Measurements from ENCODE around the gene GIPC1.

Gene GIPC1

DNA sequence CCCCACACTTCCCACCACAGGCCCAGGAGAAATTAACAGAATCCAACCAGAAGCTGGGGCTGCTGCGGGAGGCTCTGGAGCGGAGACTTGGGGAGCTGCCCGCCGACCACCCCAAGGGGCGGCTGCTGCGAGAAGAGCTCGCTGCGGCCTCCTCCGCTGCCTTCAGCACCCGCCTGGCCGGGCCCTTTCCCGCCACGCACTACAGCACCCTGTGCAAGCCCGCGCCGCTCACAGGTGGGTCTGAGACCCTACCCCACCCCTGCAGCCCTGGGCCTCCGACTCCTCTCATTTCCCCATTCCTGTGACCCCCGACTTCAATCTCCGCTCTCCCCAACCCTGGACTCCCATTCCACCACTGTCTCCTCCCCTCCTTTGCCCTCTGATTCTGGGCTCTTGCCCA lies 45.1 kb downstream of the GIPC1 start:
- H3K9me3 ChIP-seq (ENCODE audit: insufficient read depth, low read depth, low read length): no peaks in the 10 kb centered on the region
- H3K27ac ChIP-seq (ENCODE audit: low read length): no peak overlapping the region
- peaks cover 63% of the 10 kb centered on the region for H3K36me3 ChIP-seq (ENCODE audit: insufficient read depth, low read depth, low read length)
- H3K27me3 ChIP-seq (ENCODE audit: insufficient read depth, low read length): no peaks in the 10 kb centered on the region
- H3K9ac ChIP-seq (ENCODE audit: low read depth, low read length): no peak overlapping the region
- H3K4me3 ChIP-seq (ENCODE audit: low read length): no peak overlapping the region
- no peaks in the 10 kb centered on the region for H3K4me1 ChIP-seq (ENCODE audit: insufficient read depth, low read length)

DNA sequence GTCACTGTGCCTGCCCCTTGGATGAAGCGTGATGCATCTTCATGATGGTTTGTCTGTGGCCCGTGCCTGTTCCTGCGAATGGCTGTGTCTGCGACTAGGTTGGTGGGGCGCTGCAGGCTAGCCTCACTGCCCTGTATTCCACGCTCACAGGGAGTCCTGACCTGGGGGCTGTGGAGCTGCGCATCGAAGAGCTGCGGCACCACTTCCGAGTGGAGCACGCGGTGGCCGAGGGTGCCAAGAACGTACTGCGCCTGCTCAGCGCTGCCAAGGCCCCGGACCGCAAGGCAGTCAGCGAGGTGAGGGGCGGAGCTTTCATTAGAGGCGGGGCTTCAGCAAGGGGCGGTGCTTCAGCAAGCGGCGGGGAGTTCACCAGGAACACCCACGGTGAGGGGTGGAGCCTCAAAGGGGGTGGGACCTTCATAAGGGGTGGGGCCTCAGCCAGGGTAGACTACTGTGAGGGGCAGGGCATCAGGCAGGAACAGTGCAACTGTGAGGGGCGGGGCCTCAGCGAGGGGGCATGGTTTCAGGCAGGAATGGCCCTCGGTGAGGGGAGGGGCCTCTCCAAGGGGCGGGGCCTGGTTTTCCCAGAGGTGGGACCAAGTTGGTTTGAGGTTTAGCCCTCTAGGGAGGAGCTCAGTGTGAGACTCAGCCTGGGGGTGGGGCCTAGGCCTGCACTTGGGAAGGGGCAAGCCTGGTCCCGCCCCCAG lies 45.6 kb downstream of the GIPC1 start:
- peaks cover 66% of the 10 kb centered on the region for H3K36me3 ChIP-seq (ENCODE audit: insufficient read depth, low read depth, low read length)
- H3K4me1 ChIP-seq (ENCODE audit: insufficient read depth, low read length): no peaks in the 10 kb centered on the region
- no peaks in the 10 kb centered on the region for H3K9me3 ChIP-seq (ENCODE audit: insufficient read depth, low read depth, low read length)
- no peak overlapping the region for H3K27ac ChIP-seq (ENCODE audit: low read length)
- no peaks in the 10 kb centered on the region for H3K27me3 ChIP-seq (ENCODE audit: insufficient read depth, low read length)
- no peak overlapping the region for H3K9ac ChIP-seq (ENCODE audit: low read depth, low read length)
- no peak overlapping the region for H3K4me3 ChIP-seq (ENCODE audit: low read length)

DNA sequence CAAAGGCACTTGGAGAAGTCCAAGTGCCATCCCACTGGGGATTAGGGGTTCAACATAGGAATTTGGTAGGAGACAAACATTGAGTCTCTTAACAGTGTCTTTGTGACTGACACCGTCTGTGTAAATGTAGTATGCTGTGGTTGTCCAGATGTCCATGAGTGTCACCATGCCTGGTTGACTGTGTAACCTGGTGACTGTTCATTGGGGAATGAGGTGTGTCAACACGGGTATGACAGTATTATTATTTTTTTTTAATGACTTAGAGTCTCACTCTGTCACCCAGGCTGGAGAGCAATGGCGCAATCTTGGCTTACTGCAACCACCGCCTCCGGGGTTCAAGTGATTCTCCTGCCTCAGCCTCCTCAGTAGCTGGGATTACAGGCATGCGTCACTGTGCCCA lies 46.6 kb downstream of the GIPC1 start:
- no peak overlapping the region for H3K4me3 ChIP-seq (ENCODE audit: low read length)
- no peaks in the 10 kb centered on the region for H3K27me3 ChIP-seq (ENCODE audit: insufficient read depth, low read length)
- peaks cover 65% of the 10 kb centered on the region for H3K36me3 ChIP-seq (ENCODE audit: insufficient read depth, low read depth, low read length)
- no peaks in the 10 kb centered on the region for H3K4me1 ChIP-seq (ENCODE audit: insufficient read depth, low read length)
- H3K9me3 ChIP-seq (ENCODE audit: insufficient read depth, low read depth, low read length): no peaks in the 10 kb centered on the region
- H3K27ac ChIP-seq (ENCODE audit: low read length): no peak overlapping the region
- H3K9ac ChIP-seq (ENCODE audit: low read depth, low read length): no peak overlapping the region

DNA sequence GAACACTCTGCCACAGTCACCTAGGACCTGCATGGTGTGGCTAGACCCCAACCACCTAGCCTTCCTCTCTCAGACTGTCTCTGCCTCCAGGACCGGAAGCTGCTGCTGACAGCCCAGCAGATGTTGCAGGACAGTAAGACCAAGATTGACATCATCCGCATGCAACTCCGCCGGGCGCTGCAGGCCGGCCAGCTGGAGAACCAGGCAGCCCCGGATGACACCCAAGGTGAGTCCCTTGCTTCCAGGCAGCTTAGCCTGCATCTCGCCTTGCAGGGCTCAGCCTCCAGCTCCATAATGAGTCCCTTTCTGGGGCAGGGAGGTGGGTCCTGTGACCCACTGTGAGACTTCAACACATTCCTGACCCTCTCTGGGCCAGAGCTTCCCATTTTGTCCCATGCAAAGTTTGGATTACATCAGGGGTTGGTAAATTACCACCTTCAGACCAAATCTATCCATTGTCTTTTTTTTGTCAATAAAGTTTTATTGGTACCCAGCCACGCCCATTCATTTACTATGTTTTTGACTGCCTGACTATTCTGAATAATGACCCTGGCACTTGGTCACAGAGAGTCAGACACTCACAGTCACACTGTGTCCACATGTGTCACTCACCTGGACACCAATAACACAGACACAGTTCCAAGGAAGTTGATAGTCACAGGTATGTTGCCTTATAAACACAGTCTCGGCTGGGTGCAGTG lies 49.4 kb downstream of the GIPC1 start:
- Histone ChIP-seq H3K4me3 (ENCODE audit: low read length) (no peak overlapping the region), H3K27ac (ENCODE audit: low read length) (no peak overlapping the region), H3K9me3 (ENCODE audit: insufficient read depth, low read depth, low read length) (no peaks in the 10 kb centered on the region), H3K9ac (ENCODE audit: low read depth, low read length) (no peak overlapping the region), H3K27me3 (ENCODE audit: insufficient read depth, low read length) (no peaks in the 10 kb centered on the region), H3K4me1 (ENCODE audit: insufficient read depth, low read length) (no peaks in the 10 kb centered on the region), H3K36me3 (ENCODE audit: insufficient read depth, low read depth, low read length) (peaks cover 82% of the 10 kb centered on the region)

DNA sequence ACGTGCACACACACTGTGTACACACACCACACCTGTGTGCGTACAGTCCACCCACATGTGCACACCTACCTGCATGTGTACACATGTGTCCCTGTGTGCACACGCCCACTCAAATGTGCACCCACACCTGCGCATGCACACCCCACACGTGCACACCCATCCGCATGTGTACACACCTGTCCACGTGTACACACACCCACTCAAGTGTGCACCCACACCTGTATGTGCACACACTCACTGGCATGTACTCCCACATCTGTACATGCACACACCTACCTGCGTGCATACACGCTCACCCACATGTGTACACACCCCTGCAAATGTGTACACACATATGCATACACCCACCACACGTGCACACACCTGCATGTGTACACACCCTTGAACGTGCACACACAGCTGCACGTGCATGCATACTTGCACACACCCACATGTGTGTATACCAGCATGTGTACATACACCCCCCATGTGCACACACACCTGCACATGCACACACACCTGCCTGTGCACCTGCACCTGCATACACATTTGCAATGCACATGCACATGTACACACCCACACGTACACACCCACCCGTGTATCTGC lies 52.2 kb downstream of the GIPC1 start:
- H3K27me3 ChIP-seq (ENCODE audit: insufficient read depth, low read length): no peaks in the 10 kb centered on the region
- no peaks in the 10 kb centered on the region for H3K4me1 ChIP-seq (ENCODE audit: insufficient read depth, low read length)
- H3K9me3 ChIP-seq (ENCODE audit: insufficient read depth, low read depth, low read length): no peaks in the 10 kb centered on the region
- H3K36me3 ChIP-seq (ENCODE audit: insufficient read depth, low read depth, low read length): peaks cover 64% of the 10 kb centered on the region
- no peak overlapping the region for H3K9ac ChIP-seq (ENCODE audit: low read depth, low read length)
- H3K4me3 ChIP-seq (ENCODE audit: low read length): no peak overlapping the region
- H3K27ac ChIP-seq (ENCODE audit: low read length): no peak overlapping the region

DNA sequence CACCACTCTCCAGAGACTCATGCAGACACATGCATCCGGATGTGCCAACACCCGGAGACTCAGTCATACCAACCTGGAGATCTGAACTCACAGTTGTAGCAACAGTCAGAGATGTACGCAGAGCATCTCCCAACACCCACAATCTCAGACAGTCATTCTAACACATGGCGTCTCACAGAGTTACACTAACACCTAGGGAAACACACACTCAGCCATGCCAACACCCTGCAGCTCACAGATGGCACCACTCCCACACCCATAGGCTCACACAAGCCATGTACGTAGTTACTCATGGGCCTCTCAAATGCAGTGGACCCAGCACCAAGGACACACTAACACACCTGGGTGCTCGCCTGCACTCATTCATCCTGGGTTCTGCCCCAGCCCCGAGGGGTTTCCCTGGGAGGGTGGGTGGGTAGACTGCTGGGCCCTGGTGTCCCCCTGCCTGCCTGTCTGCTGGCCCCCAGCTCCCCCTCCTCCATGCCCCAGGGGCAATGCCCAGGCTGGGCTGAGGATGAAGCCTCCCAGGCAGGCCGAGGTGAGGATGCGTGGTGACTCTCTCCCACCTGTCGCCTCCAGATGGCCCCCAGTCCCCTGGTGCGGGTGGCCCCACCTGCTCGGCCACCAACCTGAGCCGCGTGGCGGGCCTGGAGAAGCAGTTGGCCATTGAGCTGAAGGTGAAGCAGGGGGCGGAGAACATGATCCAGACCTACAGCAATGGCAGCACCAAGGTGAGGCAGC lies 52.9 kb downstream of the GIPC1 start:
- no peaks in the 10 kb centered on the region for H3K27me3 ChIP-seq (ENCODE audit: insufficient read depth, low read length)
- no peak overlapping the region for H3K9ac ChIP-seq (ENCODE audit: low read depth, low read length)
- H3K4me3 ChIP-seq (ENCODE audit: low read length): no peak overlapping the region
- no peaks in the 10 kb centered on the region for H3K9me3 ChIP-seq (ENCODE audit: insufficient read depth, low read depth, low read length)
- peaks cover 57% of the 10 kb centered on the region for H3K36me3 ChIP-seq (ENCODE audit: insufficient read depth, low read depth, low read length)
- no peaks in the 10 kb centered on the region for H3K4me1 ChIP-seq (ENCODE audit: insufficient read depth, low read length)
- H3K27ac ChIP-seq (ENCODE audit: low read length): no peak overlapping the region

DNA sequence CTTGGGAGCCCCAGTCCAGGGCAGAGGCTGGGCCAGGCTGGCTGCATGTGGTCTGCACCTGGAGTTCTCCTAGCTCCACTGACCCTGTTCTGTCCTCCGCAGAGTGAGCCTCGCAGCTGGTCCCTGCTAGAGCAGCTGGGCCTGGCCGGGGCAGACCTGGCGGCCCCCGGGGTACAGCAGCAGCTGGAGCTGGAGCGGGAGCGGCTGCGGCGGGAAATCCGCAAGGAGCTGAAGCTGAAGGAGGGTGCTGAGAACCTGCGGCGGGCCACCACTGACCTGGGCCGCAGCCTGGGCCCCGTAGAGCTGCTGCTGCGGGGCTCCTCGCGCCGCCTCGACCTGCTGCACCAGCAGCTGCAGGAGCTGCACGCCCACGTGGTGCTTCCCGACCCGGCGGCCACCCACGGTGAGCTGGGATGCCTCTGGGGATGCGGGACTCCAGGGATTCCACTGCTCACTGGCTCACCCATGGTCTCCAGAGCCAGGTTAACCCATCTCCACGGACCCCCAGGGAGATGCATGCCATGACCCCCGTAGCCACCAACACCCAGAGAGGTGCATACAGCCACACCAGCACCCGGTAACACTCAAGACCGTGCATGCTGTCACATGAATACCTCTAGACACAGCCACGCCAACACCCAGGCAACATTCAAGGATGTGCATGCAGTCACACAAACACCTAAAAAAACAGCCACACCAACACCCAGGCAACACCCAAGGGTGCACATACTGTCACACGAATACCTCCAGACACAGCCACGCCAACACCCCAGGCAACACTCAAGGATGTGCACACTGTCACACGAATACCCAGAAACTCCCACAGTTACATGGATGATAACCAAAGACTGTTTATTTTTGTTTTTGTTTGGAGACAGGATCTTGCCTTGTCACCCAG lies 54.6 kb downstream of the GIPC1 start:
- no peak overlapping the region for H3K9ac ChIP-seq (ENCODE audit: low read depth, low read length)
- H3K27ac ChIP-seq (ENCODE audit: low read length): no peak overlapping the region
- no peaks in the 10 kb centered on the region for H3K9me3 ChIP-seq (ENCODE audit: insufficient read depth, low read depth, low read length)
- no peak overlapping the region for H3K4me3 ChIP-seq (ENCODE audit: low read length)
- no peaks in the 10 kb centered on the region for H3K4me1 ChIP-seq (ENCODE audit: insufficient read depth, low read length)
- H3K36me3 ChIP-seq (ENCODE audit: insufficient read depth, low read depth, low read length): peaks cover 43% of the 10 kb centered on the region
- H3K27me3 ChIP-seq (ENCODE audit: insufficient read depth, low read length): no peaks in the 10 kb centered on the region

DNA sequence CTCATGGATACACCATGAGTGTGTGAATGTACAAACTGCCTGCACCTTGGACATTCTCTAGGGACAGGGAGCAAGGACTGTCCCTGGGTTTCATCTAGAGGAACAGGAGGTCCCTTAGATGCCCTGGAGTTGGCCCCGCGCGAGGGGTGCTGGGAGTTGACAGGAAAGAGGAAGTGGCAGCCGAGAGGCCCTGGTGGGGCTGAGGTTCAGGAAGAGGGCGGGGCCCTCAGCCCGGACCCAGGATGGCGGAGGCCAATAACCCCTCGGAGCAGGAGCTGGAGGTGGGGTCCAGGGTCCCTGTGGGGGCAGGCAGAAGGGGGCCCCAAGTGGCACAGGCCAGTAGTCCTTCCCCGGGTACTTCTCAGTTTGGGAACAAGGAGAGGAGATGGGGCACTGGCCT lies 55.9 kb downstream of the GIPC1 start:
- H3K9me3 ChIP-seq (ENCODE audit: insufficient read depth, low read depth, low read length): no peaks in the 10 kb centered on the region
- no peak overlapping the region for H3K27ac ChIP-seq (ENCODE audit: low read length)
- H3K36me3 ChIP-seq (ENCODE audit: insufficient read depth, low read depth, low read length): peaks cover 35% of the 10 kb centered on the region
- no peaks in the 10 kb centered on the region for H3K4me1 ChIP-seq (ENCODE audit: insufficient read depth, low read length)
- no peaks in the 10 kb centered on the region for H3K27me3 ChIP-seq (ENCODE audit: insufficient read depth, low read length)
- no peak overlapping the region for H3K9ac ChIP-seq (ENCODE audit: low read depth, low read length)
- no peak overlapping the region for H3K4me3 ChIP-seq (ENCODE audit: low read length)

DNA sequence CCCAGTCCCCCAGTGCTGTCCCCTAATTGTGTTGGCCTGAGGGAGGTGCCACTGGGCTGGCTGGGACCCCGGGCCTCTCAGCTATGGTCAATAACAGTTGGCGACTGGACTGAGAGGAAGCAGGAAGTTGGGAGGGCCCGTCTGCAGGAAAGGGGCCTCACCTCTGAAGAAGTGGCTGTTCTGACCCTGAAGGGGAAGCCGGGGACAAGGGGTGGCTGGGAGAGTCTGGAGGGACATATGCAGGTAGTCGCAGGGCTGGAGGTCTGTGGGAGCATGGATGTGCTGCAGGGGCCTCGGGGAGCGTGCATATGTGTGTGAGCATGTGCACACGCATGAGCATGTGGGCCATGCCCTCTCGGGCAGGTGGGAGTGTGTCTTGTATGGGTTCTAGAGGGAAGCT lies 56.9 kb downstream of the GIPC1 start:
- H3K4me3 ChIP-seq (ENCODE audit: low read length): no peak overlapping the region
- H3K36me3 ChIP-seq (ENCODE audit: insufficient read depth, low read depth, low read length): peaks cover 26% of the 10 kb centered on the region
- peaks cover 2% of the 10 kb centered on the region; the same call in 1 of the 2 replicates for H3K4me1 ChIP-seq (ENCODE audit: insufficient read depth, low read length)
- H3K9me3 ChIP-seq (ENCODE audit: insufficient read depth, low read depth, low read length): no peaks in the 10 kb centered on the region
- H3K9ac ChIP-seq (ENCODE audit: low read depth, low read length): no peak overlapping the region
- no peak overlapping the region for H3K27ac ChIP-seq (ENCODE audit: low read length)
- H3K27me3 ChIP-seq (ENCODE audit: insufficient read depth, low read length): no peaks in the 10 kb centered on the region

DNA sequence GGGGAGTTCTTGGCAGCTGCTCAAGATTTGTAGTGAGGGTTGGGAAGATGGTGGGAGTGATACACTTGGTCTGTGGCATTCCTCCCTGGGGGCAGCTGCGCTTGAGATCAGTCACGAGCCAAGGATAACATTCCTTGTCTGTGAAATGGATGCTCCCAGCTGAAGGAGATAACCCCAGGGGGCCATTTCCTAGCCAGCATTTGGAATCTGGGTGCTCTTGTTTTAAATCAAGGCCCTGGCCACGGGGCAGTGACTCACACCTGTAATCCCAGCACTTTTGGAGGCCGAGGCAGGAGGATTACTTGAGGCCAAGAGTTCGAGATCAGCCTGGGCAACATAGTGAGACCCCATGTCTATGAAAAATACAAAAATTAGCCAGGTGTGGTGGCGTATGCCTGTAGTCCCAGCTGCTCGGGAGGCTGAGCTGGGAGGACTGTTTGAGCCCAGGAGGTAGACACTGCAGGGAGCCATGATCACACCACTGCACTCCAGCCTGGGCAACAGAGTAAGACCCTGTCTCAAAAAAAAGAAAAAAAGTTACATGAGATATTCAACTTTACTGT lies 58.3 kb downstream of the GIPC1 start:
- Histone ChIP-seq H3K4me1 (ENCODE audit: insufficient read depth, low read length) (peaks cover 4% of the 10 kb centered on the region; the same call in 1 of the 2 replicates), H3K36me3 (ENCODE audit: insufficient read depth, low read depth, low read length) (peaks cover 14% of the 10 kb centered on the region), H3K9ac (ENCODE audit: low read depth, low read length) (no peak overlapping the region), H3K27ac (ENCODE audit: low read length) (no peak overlapping the region), H3K4me3 (ENCODE audit: low read length) (no peak overlapping the region), H3K9me3 (ENCODE audit: insufficient read depth, low read depth, low read length) (no peaks in the 10 kb centered on the region), H3K27me3 (ENCODE audit: insufficient read depth, low read length) (0 out of 2 replicates have a peak, but pooled peaks cover under 1% of the 10 kb centered on the region)

All from iPS-20b (cell line).